Prostate gland (tissue), 2 donors: ENCODE measurements around the gene PANX3.
"Not testable (repeated sequence)": the region's sequence is repeated elsewhere in the genome, so short reads cannot be mapped to it uniquely, and the experiment has no call there.

ENCODE experiments used
- CTCF ChIP-seq, 4 experiments: fragments of 200-600 bp in 2 of 4; fragments of 450-650 bp in 2 of 4; sonication (generic) in 2 of 4; IDR thresholded peaks; 1 replicate in 3 of 4; 2 replicates in 1 of 4; pipeline ENCODE4 v1.5.1; 2016 to 2019; ENCODE audit warnings: antibody characterized with exemption in 4 of 4, mild to moderate bottlenecking in 2 of 4, moderate library complexity in 2 of 4
- POLR2AphosphoS5 ChIP-seq: sonication (generic); formaldehyde crosslinking; IDR thresholded peaks from one replicate; pipeline ENCODE4 v1.6.1; 2017; ENCODE audit warnings: antibody characterized with exemption

GRCh38 chr11:124602723-124603122, 8.5 kb upstream of the PANX3 start:
- TF ChIP-seq CTCF (IDR thresholded peaks at IDR 0.05); POLR2AphosphoS5: not testable (repeated sequence)
